ENCODE data around the gene TOPAZ1.
"Not testable (repeated sequence)": the region's sequence is repeated elsewhere in the genome, so short reads cannot be mapped to it uniquely, and the experiment has no call there.

TOPAZ1 gene

GRCh38 chr3:44337248-44337785 is 95.6 kb downstream of the TOPAZ1 start:
- no peak for DNase-seq

DNA sequence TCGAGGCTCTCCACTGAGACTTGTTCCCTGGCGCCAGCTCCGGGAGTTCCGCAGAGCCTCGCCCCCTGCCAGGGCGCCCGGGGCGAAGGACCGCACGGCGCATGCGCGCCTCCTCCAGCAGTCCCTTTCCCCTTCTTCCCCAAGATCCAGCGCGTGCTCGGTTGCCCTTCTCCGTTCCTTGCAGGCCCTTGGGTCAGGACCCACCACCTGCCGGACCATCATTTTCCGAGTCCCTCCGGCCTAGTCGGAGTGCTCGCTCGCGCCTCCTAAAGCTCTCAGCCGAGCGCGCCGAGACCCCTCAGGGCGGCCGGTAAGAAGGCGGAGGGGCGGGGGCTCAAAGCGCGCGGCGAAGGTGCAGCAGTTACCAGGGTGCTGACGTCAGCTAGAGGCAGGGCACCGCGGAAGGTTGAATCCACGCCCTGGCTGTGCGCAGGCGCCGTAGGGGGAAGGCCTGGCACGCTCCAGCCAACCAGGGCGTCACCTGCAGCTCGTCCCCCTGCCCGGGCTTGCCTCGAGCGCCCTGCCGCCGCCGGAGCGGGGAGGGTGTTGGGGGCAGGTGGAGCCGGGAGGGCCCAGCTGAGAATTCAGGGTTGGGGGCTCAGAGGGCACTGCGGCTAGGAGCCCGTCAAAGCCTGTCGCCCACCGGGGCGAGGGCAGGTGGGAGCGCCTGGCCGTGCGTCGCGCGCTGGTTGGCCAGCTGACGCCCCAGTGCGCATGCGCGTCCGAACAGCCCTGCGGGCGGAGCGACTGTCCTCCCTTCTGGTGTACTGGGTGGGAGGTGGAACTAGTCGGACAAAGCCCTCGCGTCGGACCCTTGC is 96.5 kb downstream of the TOPAZ1 start, which contains the start of gene TCAIM:
TCAIM (plus strand) TSS at position 757 of the 818 bp plus-strand sequence. CDS start 16,017 bp downstream, outside the sequence.
- DNase-seq: peak; percentile 99

DNA sequence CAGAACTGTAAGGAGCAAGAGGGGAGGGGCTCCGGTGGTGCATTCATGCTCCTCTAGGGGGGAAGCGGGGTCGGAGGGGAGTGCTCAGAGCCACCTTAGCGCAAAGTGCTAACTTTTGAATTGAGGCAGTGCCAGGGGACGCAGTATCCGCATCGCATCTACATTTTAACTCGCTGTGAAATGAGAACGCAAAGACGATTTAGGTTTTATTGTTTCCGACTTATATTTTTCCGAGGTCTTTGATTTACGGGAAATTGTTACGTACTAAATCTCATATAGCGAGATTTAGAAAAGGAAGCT is 97.1 kb downstream of the TOPAZ1 start:
- no peak for DNase-seq

- DNase-seq: no peak
Observed at GRCh38 chr3:44339181-44340057, 97.7 kb downstream of the TOPAZ1 start.

- no peak for DNase-seq
Observed at GRCh38 chr3:44340058-44340395, 98.3 kb downstream of the TOPAZ1 start.

DNA sequence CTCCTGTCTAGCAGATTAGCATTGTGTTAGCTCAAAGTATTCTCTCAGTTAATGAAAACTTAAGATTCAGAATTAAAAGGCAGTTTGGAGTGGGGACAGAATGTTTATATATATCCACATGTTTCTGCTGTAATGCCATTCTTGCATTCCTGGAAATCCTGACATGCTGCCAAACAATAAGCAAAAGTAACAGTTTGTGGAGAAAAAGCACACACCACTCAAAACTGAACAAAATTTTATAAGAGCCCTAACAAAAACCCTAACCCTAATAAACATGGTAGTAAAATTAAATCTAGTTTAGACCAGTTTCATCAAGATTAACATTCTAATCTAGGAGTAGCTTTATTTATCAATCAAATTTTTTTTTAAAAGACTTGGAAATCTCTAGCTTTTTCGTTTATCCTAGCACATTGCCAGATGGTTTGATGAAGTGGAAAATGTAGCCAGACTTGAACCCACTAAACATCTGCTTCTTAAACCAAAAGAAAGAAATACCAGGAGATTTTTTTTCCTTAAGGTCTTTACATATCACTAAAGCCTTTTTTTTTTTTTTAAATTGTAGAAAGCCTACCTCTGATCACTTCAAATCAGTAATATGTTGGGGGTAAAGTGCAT is 100.6 kb downstream of the TOPAZ1 start:
- no peak for DNase-seq

- DNase-seq: no peak
Observed at GRCh38 chr3:44343421-44343820, 101.7 kb downstream of the TOPAZ1 start.

GRCh38 chr3:44346590-44346989 is 104.9 kb downstream of the TOPAZ1 start:
- not testable (repeated sequence) for DNase-seq

GRCh38 chr3:44348993-44349392 is 107.3 kb downstream of the TOPAZ1 start:
- DNase-seq: no peak

DNA sequence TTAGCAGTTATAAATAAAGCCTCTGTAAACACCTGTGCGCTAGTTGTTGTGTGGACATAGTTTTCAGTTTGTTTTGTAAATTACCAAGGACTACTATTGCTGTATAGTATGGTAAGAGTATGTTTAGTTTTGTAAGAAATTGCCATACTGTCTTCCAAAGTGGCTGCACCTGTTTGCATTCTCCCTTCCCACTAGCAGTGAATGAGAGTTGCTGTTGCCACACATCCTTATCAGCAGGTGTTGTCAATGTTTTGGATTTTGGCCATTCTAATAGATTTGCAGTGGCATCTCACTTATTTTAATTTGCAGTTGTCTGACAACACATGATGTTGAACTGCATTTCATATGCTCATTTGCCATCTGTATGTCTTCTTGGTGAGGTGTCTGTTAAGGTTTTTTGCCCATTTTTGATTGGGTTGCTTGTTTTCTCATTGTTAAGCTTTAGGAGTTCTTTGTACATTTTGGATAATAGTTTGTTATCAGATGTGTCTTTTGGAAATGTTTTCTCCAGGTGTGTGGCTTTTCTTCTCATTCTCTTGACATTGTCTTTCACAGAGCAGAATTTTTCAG is 111.8 kb downstream of the TOPAZ1 start:
- DNase-seq: no peak

- DNase-seq: no peak
Observed at GRCh38 chr3:44355362-44356033, 113.8 kb downstream of the TOPAZ1 start.

DNA sequence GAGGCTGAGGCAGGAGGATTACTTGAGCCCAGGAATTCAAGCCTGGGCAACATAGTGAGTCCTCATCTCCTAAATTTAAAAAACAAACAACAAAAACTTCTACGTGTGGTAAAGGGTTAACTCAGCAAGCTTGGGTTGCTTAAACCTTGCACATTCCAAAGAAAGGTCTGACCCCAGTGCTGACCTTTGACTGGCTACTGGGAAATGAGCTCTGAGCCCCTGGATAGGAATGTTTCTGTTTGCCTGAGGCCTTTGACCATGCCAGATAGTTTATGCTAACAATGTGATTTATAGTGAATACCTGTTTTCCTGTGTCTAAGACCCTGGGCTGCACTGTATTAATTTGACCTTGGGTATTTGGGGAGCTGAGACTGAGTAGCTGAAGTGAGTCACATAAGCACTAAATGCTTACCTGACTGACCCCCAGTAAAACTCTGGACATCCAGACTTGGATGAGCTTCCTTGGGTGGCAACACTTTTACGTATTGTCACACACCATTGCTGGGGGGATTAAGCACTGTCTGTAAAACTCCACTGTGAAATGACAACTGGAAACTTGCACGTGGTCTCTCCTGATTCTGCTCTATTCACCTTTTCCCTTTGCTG is 117.6 kb downstream of the TOPAZ1 start:
- no peak for DNase-seq

GRCh38 chr3:44363591-44363990 is 121.9 kb downstream of the TOPAZ1 start:
- DNase-seq: no peak

DNA sequence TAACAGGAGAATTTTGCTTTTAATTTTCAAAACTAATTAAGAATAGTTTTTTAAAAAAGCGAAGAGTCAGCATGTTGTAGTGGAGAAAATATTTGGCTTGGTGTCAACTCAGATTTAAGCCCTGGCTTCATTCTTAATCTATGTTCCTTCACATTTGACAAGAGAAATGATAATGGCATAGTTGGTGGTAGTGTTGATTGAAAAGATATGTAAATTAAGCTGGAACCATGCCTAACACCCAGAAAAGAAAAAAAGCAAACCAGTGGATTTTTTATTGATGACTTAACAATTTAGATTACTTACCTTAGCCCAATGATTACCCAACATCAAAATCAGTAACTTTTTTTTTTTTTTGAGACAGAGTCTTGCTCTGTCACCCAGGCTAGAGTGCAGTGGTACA is 124.3 kb downstream of the TOPAZ1 start:
- DNase-seq: no peak

GRCh38 chr3:44375450-44375849 is 133.8 kb downstream of the TOPAZ1 start:
- DNase-seq: no peak
